Measurements from ENCODE around the gene TECPR1.

TECPR1 gene

DNA sequence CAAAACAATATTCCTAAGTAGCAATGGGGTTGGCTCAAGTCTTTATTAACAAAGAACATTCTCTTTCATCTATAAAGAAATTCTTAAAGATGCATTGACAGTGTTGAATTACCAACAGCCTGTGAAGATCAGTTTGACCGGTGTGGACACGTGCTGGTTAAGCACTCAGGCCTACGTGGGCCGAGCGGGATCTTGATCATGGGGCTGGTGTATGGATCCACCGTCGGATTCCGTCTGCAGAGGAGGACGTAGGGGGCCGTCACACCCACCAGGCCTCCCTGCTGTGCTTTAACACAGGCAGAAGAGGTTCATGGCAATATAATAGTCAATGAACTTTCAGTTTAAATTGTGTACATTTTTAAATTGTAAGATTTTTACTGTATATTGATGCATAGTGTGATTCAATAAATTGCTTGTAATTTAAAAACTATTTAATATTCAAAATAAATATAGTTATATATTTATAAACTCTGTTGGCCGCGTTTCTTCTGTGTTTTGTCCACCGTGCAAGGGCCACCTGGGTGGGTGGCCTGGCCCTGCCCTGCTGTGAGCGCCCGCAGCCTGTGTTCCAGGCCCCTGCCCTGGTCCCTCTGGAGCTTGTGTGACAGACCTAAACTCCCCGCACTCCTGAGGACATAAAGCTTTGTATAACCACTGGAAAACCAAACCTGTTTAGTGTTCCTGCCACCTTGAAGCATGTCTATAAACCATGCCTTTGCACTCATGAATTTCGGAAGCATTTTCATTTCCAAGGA lies 42.7 kb downstream of the TECPR1 start:
- TF ChIP-seq, protein P1, sequence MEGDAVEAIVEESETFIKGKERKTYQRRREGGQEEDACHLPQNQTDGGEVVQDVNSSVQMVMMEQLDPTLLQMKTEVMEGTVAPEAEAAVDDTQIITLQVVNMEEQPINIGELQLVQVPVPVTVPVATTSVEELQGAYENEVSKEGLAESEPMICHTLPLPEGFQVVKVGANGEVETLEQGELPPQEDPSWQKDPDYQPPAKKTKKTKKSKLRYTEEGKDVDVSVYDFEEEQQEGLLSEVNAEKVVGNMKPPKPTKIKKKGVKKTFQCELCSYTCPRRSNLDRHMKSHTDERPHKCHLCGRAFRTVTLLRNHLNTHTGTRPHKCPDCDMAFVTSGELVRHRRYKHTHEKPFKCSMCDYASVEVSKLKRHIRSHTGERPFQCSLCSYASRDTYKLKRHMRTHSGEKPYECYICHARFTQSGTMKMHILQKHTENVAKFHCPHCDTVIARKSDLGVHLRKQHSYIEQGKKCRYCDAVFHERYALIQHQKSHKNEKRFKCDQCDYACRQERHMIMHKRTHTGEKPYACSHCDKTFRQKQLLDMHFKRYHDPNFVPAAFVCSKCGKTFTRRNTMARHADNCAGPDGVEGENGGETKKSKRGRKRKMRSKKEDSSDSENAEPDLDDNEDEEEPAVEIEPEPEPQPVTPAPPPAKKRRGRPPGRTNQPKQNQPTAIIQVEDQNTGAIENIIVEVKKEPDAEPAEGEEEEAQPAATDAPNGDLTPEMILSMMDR (IDR thresholded peaks at IDR 0.05; ENCODE audit: insufficient read depth, missing control alignments), result no peak
- no peak for FAIRE-seq
- no peak for DNase-seq (ENCODE audit: insufficient read length, low spot score)

DNA sequence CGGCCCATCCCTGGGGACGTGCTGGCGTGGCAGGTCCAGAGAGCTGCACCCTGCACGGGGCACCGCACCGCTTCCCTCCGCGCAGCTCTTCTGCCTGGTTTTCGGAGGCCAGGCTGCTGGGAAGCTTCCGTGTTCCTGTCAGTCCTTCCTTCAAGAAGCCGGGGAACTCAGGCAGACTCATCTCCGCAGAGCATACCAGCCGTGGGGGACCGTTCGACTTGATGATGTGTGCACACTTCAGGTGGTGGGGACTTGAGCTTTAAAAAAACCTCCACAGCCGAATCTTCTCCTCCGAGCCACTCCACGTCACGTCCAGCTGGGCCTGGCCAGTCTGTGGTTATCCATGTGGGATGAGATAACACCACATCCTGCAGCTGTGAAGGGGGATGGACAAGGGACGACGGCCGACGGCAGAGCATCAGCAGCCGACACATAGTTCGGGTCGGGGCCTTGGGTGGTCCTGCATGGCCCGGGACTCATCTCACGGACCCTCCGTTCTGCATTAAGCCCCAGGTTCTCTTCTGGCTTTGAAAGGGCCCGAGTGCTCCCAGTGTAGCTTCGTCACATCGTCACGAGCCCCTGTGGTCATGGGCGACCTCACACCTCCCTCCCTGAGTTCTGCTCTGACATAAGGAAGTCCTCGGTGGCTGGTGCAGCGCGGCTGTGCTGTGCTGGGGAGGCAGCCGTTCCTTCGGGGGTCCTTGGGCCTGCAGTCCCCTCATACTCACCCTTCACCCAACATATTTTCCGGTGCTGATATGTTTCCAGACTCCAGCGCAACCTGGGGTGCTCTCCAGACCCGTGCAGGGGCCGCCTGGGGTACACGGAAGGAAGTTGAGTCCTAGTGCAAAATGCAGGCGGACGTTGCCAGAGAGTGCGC lies 45.3 kb downstream of the TECPR1 start:
- TF ChIP-seq, protein P1 (IDR thresholded peaks at IDR 0.05; ENCODE audit: insufficient read depth, missing control alignments), result no peak
- FAIRE-seq (no peak), DNase-seq (ENCODE audit: insufficient read length, low spot score) (no peak)

DNA sequence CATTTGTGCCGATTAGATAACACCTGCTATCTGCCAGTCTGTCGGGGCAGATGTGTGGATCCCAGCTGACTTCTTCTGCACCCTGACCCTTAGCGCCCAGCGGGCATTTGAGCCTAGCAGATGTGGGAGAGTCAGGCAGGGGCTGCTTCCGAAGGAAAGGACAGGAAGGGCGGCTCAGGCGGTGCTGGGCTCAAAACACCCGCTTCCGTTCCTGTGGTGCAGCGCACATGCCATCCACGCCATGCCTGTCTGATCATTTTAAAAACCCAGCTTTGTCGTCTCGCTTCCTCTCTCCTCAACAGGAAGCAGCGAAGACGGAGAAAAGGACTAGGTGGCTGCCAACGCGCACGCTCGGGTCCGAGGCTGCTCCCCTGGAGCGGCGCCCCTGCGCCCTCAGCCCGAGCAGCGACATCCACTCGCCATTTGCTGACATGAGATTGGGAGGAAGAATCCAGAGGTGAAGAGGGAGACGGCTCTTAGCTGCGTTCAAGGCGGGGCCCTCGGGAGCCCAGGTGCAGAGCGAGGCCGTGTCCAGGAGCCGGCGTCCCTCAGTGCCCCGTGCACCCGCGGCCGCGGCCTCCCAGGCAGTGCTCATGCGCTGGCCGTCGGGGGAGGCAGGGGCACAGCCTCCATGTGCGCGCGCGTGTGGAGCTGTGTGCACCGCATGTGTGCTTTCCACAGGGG lies 46.7 kb downstream of the TECPR1 start:
- DNase-seq (ENCODE audit: insufficient read length, low spot score) (no peak), FAIRE-seq (no peak)

DNA sequence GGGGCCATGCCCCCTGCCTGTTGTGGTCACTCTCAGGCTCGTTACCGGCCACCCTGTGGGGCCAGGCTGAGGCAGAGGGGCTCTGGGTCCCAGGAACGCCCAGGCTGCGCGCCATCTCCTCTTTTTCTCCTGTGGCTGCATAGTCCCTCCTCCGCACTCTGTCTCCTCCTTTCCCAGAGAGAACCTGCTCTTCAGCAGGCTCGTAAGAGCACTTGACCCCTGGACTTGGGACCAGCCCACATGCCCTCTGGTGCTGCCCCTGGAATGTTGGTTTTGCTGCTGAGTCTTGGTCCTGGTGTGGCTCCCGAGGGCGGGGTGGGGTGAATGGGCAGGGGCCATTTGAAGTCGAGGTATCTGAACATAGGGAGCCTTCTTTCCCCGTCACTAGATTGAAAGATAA lies 47.4 kb downstream of the TECPR1 start:
- TF ChIP-seq, protein P1 (IDR thresholded peaks at IDR 0.05; ENCODE audit: insufficient read depth, missing control alignments), result no peak
- FAIRE-seq, result no peak
- no peak for DNase-seq (ENCODE audit: insufficient read length, low spot score)

More for the DNA sequence above, 46.7 kb downstream of the TECPR1 start:
- TF ChIP-seq, protein P1 (IDR thresholded peaks at IDR 0.05; ENCODE audit: insufficient read depth, missing control alignments), result no peak

DNA sequence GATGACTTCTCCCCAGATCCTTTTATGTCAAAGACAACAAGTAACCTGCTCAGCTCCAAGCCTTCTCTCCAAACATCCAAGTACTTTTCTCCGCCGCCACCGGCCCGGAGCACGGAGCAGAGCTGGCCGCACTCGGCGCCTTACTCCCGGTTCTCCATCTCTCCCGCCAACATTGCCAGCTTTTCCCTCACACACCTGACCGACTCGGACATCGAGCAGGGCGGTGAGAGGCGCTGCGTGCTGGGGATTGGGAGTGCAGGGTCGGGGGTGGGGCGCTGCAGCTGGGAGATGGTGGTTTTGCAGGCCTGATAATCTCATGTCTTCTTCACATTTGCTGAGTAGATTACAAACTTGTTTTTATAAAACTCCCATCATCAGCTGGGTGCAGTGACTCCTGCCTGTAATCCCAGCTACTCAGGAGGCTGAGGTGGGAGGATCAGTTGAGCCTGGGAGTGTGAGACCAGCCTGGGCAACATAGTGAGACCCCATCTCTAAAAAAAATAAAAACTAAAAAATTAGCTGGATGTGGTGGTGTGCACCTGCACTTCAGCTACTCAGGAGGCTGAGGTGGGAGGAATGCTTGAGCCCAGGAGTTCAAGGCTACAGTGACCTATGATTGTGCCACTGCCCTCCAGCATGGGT lies 47.9 kb downstream of the TECPR1 start:
- TF ChIP-seq, protein P1 (IDR thresholded peaks at IDR 0.05; ENCODE audit: insufficient read depth, missing control alignments), result no peak
- DNase-seq (ENCODE audit: insufficient read length, low spot score) (no peak), FAIRE-seq (no peak)

DNA sequence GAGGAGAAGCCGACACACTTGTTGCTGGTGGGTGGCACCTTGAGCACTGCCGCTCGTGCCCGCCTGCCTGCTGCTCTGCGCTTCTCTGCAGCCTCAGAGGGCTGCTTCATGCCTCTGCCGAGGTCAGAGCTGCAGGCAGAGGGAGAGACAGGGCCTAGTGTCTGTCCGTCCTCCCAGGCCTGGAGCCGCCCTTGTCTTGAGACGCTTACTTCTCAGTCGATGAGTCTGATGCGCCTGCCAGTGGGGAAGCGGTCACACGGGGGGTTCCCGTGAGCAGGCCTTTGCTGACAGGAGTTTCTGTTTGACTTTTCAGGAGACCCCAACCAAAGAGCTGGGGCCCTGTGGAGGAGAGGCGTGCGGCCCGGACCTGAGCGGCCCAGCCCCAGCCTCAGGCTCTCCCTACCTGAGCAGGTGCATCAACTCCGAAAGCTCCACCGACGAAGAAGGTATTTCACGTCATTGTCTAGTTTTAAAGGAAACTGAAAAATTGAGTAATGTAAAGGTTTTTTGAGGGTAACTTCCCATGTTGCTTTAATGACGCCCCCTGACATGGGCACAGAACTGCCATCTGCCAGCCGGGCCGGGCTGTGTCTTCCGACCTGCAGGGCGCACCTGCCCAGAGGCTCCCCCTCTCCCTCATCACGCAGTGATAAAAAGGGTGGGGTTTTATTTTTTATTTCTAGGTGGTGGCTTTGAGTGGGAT lies 48.6 kb downstream of the TECPR1 start:
- TF ChIP-seq, protein P1 (IDR thresholded peaks at IDR 0.05; ENCODE audit: insufficient read depth, missing control alignments), result no peak
- FAIRE-seq (no peak), DNase-seq (ENCODE audit: insufficient read length, low spot score) (no peak)

All from D721Med (cell line).